Transverse colon (tissue), 4 donors: ENCODE measurements around the gene TIMM29. TPM values are rescaled to one million over a fixed set of nuclear protein-coding genes. Genes with fewer than 3 reads are reported as not detected.

Experiments used
- DNase-seq: peaks from one replicate; pipeline ENCODE4 v3.0.0-alpha.2; 2019
- H3K27ac ChIP-seq, 4 donors: fragments of 200-600 bp; sonication (generic); 2 replicates each; pipeline ENCODE4 v1.5.1; 2016 to 2018; ENCODE audit warnings: inconsistent platforms in 4 of 4
- H3K27me3 ChIP-seq: fragments of 200-600 bp; sonication (generic); 2 replicates; pipeline ENCODE4 v1.5.1; 2017; ENCODE audit warnings: inconsistent platforms
- H3K36me3 ChIP-seq, 4 donors: fragments of 200-600 bp; sonication (generic); 2 replicates each; pipeline ENCODE4 v1.5.1; 2017 to 2019; ENCODE audit warnings: inconsistent platforms in 4 of 4
- H3K4me1 ChIP-seq, 4 donors: fragments of 200-600 bp; sonication (generic); 2 replicates each; pipeline ENCODE4 v1.5.1; 2017 to 2020; ENCODE audit warnings: inconsistent platforms in 4 of 4
- H3K4me3 ChIP-seq, 4 donors: fragments of 200-600 bp; sonication (generic); 1 replicate in 1 of 4; 2 replicates in 3 of 4; pipeline versions ENCODE4 v1.5.1 to v1.6.1; 2017 to 2019; ENCODE audit warnings: inconsistent platforms in 4 of 4
- H3K9me3 ChIP-seq, 2 donors: fragments of 200-600 bp; sonication (generic); 2 replicates each; pipeline ENCODE4 v1.5.1; 2017 to 2019; ENCODE audit warnings: inconsistent platforms in 2 of 2
- CTCF ChIP-seq, 5 experiments: fragments of 200-600 bp in 3 of 5; fragments of 450-650 bp in 2 of 5; sonication (generic) in 3 of 5; IDR thresholded peaks; 1 replicate in 2 of 5; 2 replicates in 3 of 5; pipeline ENCODE4 v1.5.1; 2016 to 2017; ENCODE audit warnings: antibody characterized with exemption in 5 of 5, inconsistent platforms in 3 of 5, mild to moderate bottlenecking in 2 of 5, moderate library complexity in 1 of 5
- EP300 ChIP-seq: sonication (generic); formaldehyde crosslinking; IDR thresholded peaks from one replicate; pipeline ENCODE4 v1.6.1; 2017; ENCODE audit warnings: antibody characterized with exemption, low read depth
- POLR2A ChIP-seq: fragments of 450-650 bp; IDR thresholded peaks from one replicate; pipeline ENCODE4 v1.6.1; 2016; ENCODE audit warnings: antibody characterized with exemption, mild to moderate bottlenecking, moderate library complexity
- POLR2AphosphoS5 ChIP-seq, 3 donors: sonication (generic); formaldehyde crosslinking; IDR thresholded peaks; one replicate each; pipeline ENCODE4 v1.6.1; 2016; ENCODE audit warnings: antibody characterized with exemption in 3 of 3
- WGBS, 2 donors: methylation state at CpG; one replicate each; pipeline ENCODE4 v1.1.5; 2018; ENCODE audit warnings: low coverage in 1 of 2; 5-methylcytosine and 5-hydroxymethylcytosine counted together
- in situ Hi-C, 4 donors: fragments of 200-750 bp; cut with MboI; loops; one replicate each; pipeline versions ENCODE4 v1.15.0 to v1.15.1; 2017; ENCODE audit warnings: low sequenced_read_pairs in 3 of 4, low pct_ligation_motif_present in 1 of 4, low pct_unique_long_range_greater_than_20kb in 1 of 4
- intact Hi-C: fragments of 100-400 bp; cut with DNase I; formaldehyde crosslinking; loops from one replicate; pipeline ENCODE4 v1.15.1; 2023; ENCODE audit warnings: low total_unique reads
- total RNA-seq, 4 donors: library from RNA; depleted of rRNA; stranded (reverse); fragments of >200 nt; gene quantifications; one replicate each; pipeline ENCODE4 v1.1.0, GENCODE V29; 2016

Gene TIMM29
- total RNA-seq, 4 donors from 2014 or later: 40.0 to 45.3 (median 43.2) TPM

- Histone ChIP-seq H3K4me1 (no peaks in the 10 kb centered on the region), H3K4me3 (no peak overlapping the region), H3K27me3 (no peaks in the 10 kb centered on the region), H3K36me3 (peaks cover 0 to 36% (median 16%) of the 10 kb centered on the region in 4 donors), H3K27ac (no peak overlapping the region), H3K9me3 (no peaks in the 10 kb centered on the region)
- 95% methylated on average over 18 of the region's 24 CpGs; no CpG with 5 or more reads in 1 of the 2 donors for WGBS, 2 donors
- in situ Hi-C loops (no loop called here), intact Hi-C loops (no loop called here)
- DNase-seq: no peak
- TF ChIP-seq POLR2AphosphoS5 (IDR thresholded peaks at IDR 0.05) (no peak), CTCF (IDR thresholded peaks at IDR 0.05) (no peak), EP300 (no peak), POLR2A (no peak)
Measured at GRCh38 chr19:10913716-10914340, 14.8 kb upstream of the TIMM29 start.

GRCh38 chr19:10915130-10916091 is 13.2 kb upstream of the TIMM29 start:
- no peak for TF ChIP-seq POLR2AphosphoS5 (IDR thresholded peaks at IDR 0.05)
- TF ChIP-seq POLR2A: no peak
- no peak for TF ChIP-seq EP300
- TF ChIP-seq CTCF (IDR thresholded peaks at IDR 0.05): no peak
- Histone ChIP-seq H3K27ac (no peak overlapping the region), H3K36me3 (peaks cover 0 to 31% (median 12%) of the 10 kb centered on the region in 4 donors), H3K4me3 (no peak overlapping the region), H3K9me3 (no peaks in the 10 kb centered on the region), H3K27me3 (no peaks in the 10 kb centered on the region), H3K4me1 (no peaks in the 10 kb centered on the region)
- intact Hi-C loops (no loop called here), in situ Hi-C loops (no loop called here)
- no peak for DNase-seq
- WGBS, 2 donors: 85% methylated on average over 12 of the region's 19 CpGs; no CpG with 5 or more reads in 1 of the 2 donors

- in situ Hi-C loops (no loop called here), intact Hi-C loops (no loop called here)
- no peak overlapping the region for H3K4me3 ChIP-seq
- H3K27me3 ChIP-seq: no peaks in the 10 kb centered on the region
- WGBS, 2 donors: 94% methylated on average over 6 of the region's 6 CpGs; no CpG with 5 or more reads in 1 of the 2 donors
- no peak overlapping the region for H3K27ac ChIP-seq
- H3K4me1 ChIP-seq: no peaks in the 10 kb centered on the region
- DNase-seq: no peak
- H3K36me3 ChIP-seq: peaks cover 0 to 19% (median 9%) of the 10 kb centered on the region in 4 donors
- TF ChIP-seq POLR2AphosphoS5 (IDR thresholded peaks at IDR 0.05): no peak
- TF ChIP-seq EP300: no peak
- H3K9me3 ChIP-seq: no peaks in the 10 kb centered on the region
Measured at GRCh38 chr19:10916602-10917001, 12.0 kb upstream of the TIMM29 start.

- Histone ChIP-seq H3K36me3 (peaks cover 0 to 18% (median 8%) of the 10 kb centered on the region in 4 donors), H3K27ac (no peak overlapping the region)
- 93% methylated on average over 11 of the region's 11 CpGs; no CpG with 5 or more reads in 1 of the 2 donors for WGBS, 2 donors
Measured at GRCh38 chr19:10918359-10918758, 10.3 kb upstream of the TIMM29 start.

More at GRCh38 chr19:10918359-10918758, 10.3 kb upstream of the TIMM29 start:
- DNase-seq: no peak
- TF ChIP-seq EP300 (no peak), POLR2AphosphoS5 (IDR thresholded peaks at IDR 0.05) (no peak)
- Histone ChIP-seq H3K4me3 (no peak overlapping the region), H3K27me3 (no peaks in the 10 kb centered on the region), H3K9me3 (no peaks in the 10 kb centered on the region), H3K4me1 (no peaks in the 10 kb centered on the region)
- in situ Hi-C loops: no loop called here
- intact Hi-C loops: no loop called here
